Pancreas (tissue), 10 donors: Measurements from ENCODE around the gene INPP4B. TPM values are rescaled to one million over a fixed set of nuclear protein-coding genes. Genes with fewer than 3 reads are reported as not detected.

Experiments used
- ATAC-seq, 4 donors: fragments of 200-7000 bp; cut with Tn5 transposase; one replicate each; pipeline versions ENCODE4 v1.8.0 to v1.9.1; 2020; ENCODE audit warnings: mild to moderate bottlenecking in 4 of 4, moderate library complexity in 4 of 4
- DNase-seq, 6 donors: peaks; one replicate each; pipeline ENCODE4 v3.0.0-alpha.2; 2020
- FAIRE-seq: peaks from 2 replicates; lab custom pipeline; 2012; peaks lifted over from hg19 to GRCh38; lab: Jason Lieb, UNC
- H3K27ac ChIP-seq, 4 donors: fragments of 200-600 bp; sonication (generic); 1 replicate in 3 of 4; 2 replicates in 1 of 4; pipeline versions ENCODE4 v1.5.0 to v1.8.0; 2020
- H3K27me3 ChIP-seq, 4 donors: fragments of 200-600 bp; one replicate each; pipeline ENCODE4 v1.8.0; 2021
- H3K36me3 ChIP-seq, 3 donors: fragments of 200-600 bp; sonication (generic) in 1 of 3; one replicate each; pipeline versions ENCODE4 v1.5.0 to v1.8.0; 2020 to 2021
- H3K4me1 ChIP-seq, 3 donors: fragments of 200-600 bp; one replicate each; pipeline ENCODE4 v1.8.0; 2021
- H3K4me3 ChIP-seq, 4 donors: fragments of 200-600 bp; sonication (generic) in 2 of 4; one replicate each; pipeline versions ENCODE4 v1.5.0 to v1.8.0; 2020 to 2021
- H3K9me3 ChIP-seq, 4 donors: fragments of 200-600 bp; one replicate each; pipeline ENCODE4 v1.8.0; 2021
- WGBS, 2 donors: extraction: QIAGEN DNeasy Blood & Tissue Kit; methylation state at CpG; one replicate each; pipeline ENCODE4 v1.1.7; 2013; 5-methylcytosine and 5-hydroxymethylcytosine counted together
- intact Hi-C, 3 donors: fragments of 100-400 bp; cut with DNase I; formaldehyde crosslinking; loops; one replicate each; pipeline versions ENCODE4 v1.11.1 to v1.14.2; 2022
- polyA plus RNA-seq, 2 donors: library from polyadenylated mRNA; stranded (reverse); fragments of 200-250 nt; gene quantifications; one replicate each; pipeline ENCODE4 v1.2.3, GENCODE V29; 2013
- total RNA-seq, 6 donors: library from RNA; stranded (reverse); fragmentation: NEBNext Ultra II Directional in 4 of 6; extraction: Animal tissue kit (Norgen Biotek cat#: 25700) in 4 of 6; gene quantifications; one replicate each; pipeline versions ENCODE4 v1.2.1 to v1.2.4, GENCODE V29; 2021 to 2023
- TF ChIP-seq, protein P1 (sequence below), 4 donors: fragments of 200-600 bp; sonication (generic) in 3 of 4; IDR thresholded peaks; one replicate each; pipeline versions ENCODE4 v1.5.0 to v1.8.0; 2021; ENCODE audit warnings: antibody characterized with exemption in 4 of 4
- donor health status: healthy with polysubstance abuse.
- donor health status: DM: no; HTN: no; CAD: no; lungs with moderate emphysema.
- donor health status: DM: no; HTN: no; CAD: no.
- donor health status: control.
- donor health status: control.
- donor health status: Bipolar disorder and iron deficiency.
- donor health status: DM: yes; HTN: yes; CAD: no.
- donor health status: DM: no; HTN: no; CAD: no.
- donor health status: DM: no; HTN: no; CAD: no.
- donor health status: DM: yes; HTN: yes; CAD: no.

INPP4B gene
- total and polyA plus RNA-seq, 8 donors = 1.2 to 12.9 (median 5.5) TPM

DNA sequence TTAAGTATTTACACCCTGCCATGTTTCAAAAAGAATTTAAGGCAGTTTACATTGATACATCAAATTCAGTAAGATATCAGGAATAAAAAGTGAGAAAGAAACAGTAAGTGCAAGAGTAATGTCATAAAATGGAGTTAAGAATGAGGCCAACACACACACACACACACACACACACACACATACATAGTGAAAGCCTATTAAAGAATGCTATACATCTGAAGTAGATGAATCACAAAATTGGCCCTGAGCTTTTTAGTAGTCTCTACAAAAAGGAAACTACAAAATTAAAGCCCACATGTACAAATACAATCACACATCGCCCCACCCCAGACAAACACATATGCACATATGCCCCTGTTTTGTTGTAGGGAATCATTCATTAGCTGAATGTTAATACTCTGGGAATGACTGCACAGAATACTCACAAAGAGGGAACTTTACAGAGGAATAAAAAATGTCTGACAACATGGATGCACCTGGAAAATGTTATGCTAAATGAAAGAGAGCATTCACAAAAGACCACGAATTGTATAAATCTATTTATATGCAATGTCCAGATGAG, 780.9 kb downstream of the INPP4B start:
- ATAC-seq (no peak), FAIRE-seq (no peak), DNase-seq (no peak)
- TF ChIP-seq, protein P1, sequence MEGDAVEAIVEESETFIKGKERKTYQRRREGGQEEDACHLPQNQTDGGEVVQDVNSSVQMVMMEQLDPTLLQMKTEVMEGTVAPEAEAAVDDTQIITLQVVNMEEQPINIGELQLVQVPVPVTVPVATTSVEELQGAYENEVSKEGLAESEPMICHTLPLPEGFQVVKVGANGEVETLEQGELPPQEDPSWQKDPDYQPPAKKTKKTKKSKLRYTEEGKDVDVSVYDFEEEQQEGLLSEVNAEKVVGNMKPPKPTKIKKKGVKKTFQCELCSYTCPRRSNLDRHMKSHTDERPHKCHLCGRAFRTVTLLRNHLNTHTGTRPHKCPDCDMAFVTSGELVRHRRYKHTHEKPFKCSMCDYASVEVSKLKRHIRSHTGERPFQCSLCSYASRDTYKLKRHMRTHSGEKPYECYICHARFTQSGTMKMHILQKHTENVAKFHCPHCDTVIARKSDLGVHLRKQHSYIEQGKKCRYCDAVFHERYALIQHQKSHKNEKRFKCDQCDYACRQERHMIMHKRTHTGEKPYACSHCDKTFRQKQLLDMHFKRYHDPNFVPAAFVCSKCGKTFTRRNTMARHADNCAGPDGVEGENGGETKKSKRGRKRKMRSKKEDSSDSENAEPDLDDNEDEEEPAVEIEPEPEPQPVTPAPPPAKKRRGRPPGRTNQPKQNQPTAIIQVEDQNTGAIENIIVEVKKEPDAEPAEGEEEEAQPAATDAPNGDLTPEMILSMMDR (IDR thresholded peaks at IDR 0.05) = no peak
- no peak overlapping the region for H3K4me3 ChIP-seq
- no peaks in the 10 kb centered on the region for H3K4me1 ChIP-seq
- no peaks in the 10 kb centered on the region for H3K9me3 ChIP-seq
- intact Hi-C loops = no loop called here
- 96 to 97% methylated on average over 2 of the region's 2 CpGs for WGBS, 2 donors
- no peak overlapping the region for H3K27ac ChIP-seq
- no peaks in the 10 kb centered on the region for H3K27me3 ChIP-seq
- H3K36me3 ChIP-seq = no peaks in the 10 kb centered on the region

DNA sequence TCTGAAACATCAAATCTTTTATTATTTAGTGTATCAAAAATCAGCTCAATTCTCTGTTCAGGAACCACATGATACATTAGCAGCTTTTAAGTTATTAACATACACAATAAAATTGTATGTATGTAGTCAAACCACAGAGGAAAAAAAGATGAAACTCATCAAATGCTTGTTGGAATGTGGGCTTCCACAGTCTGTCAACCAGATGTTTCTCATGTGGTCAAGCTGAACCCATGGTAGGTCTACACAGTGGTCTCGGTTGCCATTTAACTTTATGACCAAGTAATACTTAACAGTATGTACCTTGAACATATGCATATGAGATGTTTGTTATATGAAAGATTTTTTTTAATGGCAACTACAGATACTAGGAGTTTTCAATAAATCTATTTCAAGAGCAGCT, 781.9 kb downstream of the INPP4B start:
- Histone ChIP-seq H3K27ac (no peak overlapping the region), H3K4me3 (no peak overlapping the region), H3K27me3 (no peaks in the 10 kb centered on the region), H3K9me3 (no peaks in the 10 kb centered on the region), H3K4me1 (no peaks in the 10 kb centered on the region), H3K36me3 (no peaks in the 10 kb centered on the region)
- DNase-seq (no peak), FAIRE-seq (no peak), ATAC-seq (no peak)
- intact Hi-C loops = no loop called here
- WGBS, 2 donors = 87 to 89% methylated on average over 1 of the region's 1 CpG
- TF ChIP-seq, protein P1 (IDR thresholded peaks at IDR 0.05) = no peak

DNA sequence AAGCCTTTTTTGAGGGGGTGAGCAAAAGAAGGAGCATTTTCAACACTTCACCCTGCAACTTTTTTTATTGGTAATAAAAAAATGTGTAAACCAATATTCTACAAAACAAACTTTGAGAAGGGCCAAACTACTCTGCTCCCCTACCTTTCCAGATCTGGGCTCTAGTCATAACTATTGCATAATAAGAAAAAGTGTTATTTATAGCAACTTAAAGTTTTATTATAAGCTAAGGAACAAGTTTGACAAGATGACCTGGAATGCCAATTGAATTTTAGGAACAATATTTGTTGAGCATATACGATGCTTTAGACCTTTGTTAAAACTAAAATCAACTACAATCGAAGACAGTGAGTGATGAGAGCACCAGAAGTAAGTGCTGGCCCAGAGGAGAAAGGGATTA, 800.1 kb downstream of the INPP4B start:
- Histone ChIP-seq H3K27me3 (no peaks in the 10 kb centered on the region), H3K27ac (no peak overlapping the region), H3K4me3 (no peak overlapping the region), H3K4me1 (no peaks in the 10 kb centered on the region), H3K36me3 (no peaks in the 10 kb centered on the region), H3K9me3 (no peaks in the 10 kb centered on the region)
- DNase-seq (no peak), ATAC-seq (no peak), FAIRE-seq (no peak)
- intact Hi-C loops = no loop called here
- WGBS, 2 donors = 79% methylated on average over 2 of the region's 2 CpGs
- TF ChIP-seq, protein P1 (IDR thresholded peaks at IDR 0.05) = no peak

DNA sequence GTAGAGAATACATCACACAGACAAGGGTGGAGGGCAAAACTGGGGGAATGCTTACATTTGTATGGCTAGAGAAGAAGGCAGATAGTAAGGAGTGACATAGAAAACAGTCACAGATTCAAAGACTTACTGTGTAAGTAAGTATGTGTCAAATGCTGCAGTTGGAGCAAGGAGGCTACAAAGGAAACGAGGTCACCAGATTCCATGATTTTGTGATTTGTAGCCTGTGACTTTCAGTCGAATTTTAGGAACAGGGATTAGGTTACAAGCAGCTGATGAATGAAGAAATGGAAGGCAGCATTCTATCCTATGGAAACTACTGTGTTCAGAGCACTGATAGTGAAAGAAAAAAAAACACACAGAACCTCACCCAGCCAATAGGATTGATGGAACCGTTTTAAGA, 801.8 kb downstream of the INPP4B start:
- DNase-seq (no peak), ATAC-seq (no peak), FAIRE-seq (no peak)
- Histone ChIP-seq H3K27ac (no peak overlapping the region), H3K27me3 (no peaks in the 10 kb centered on the region), H3K4me3 (no peak overlapping the region), H3K9me3 (no peaks in the 10 kb centered on the region), H3K36me3 (no peaks in the 10 kb centered on the region), H3K4me1 (no peaks in the 10 kb centered on the region)
- intact Hi-C loops = no loop called here
- TF ChIP-seq, protein P1 (IDR thresholded peaks at IDR 0.05) = no peak
- WGBS, 2 donors = 44 to 46% methylated on average over 3 of the region's 3 CpGs

DNA sequence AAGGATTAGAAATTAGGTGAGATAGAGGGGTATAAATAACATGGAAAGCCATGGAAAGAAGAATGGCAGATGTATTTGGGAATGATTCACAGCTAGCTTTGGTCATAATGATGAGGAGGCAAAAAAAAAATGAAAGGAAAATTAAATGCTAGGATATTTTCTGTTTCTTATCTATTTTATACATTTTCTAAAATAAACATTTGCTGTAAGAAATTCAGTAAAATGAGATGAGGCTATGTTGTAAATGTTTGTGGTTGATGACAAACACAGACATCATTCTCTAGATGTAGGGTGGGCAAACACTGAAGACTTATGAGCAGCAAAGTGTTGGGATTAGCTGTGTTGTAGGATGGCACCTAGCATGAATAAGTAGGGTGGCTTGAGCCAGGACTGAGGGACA, 802.6 kb downstream of the INPP4B start:
- H3K4me1 ChIP-seq = no peaks in the 10 kb centered on the region
- TF ChIP-seq, protein P1 (IDR thresholded peaks at IDR 0.05) = no peak
- H3K27ac ChIP-seq = no peak overlapping the region
- intact Hi-C loops = no loop called here
- no peak overlapping the region for H3K4me3 ChIP-seq
- no peak for ATAC-seq
- no peaks in the 10 kb centered on the region for H3K9me3 ChIP-seq
- no peaks in the 10 kb centered on the region for H3K27me3 ChIP-seq
- H3K36me3 ChIP-seq = no peaks in the 10 kb centered on the region
- DNase-seq = no peak
- no peak for FAIRE-seq
